GM18858 (cell line): ENCODE results near the gene PDLIM1.

Source experiments
- ATAC-seq: cut with Tn5 transposase; IDR thresholded peaks from one replicate; pipeline ENCODE4 v1.9.1; 2021; ENCODE audit not compliant: unreplicated experiment

Gene PDLIM1

GRCh38 chr10:95315509-95315908 lies 24.7 kb upstream of the PDLIM1 start:
- ATAC-seq, result no peak

GRCh38 chr10:95314192-95314918 lies 23.6 kb upstream of the PDLIM1 start:
- ATAC-seq, result no peak

DNA sequence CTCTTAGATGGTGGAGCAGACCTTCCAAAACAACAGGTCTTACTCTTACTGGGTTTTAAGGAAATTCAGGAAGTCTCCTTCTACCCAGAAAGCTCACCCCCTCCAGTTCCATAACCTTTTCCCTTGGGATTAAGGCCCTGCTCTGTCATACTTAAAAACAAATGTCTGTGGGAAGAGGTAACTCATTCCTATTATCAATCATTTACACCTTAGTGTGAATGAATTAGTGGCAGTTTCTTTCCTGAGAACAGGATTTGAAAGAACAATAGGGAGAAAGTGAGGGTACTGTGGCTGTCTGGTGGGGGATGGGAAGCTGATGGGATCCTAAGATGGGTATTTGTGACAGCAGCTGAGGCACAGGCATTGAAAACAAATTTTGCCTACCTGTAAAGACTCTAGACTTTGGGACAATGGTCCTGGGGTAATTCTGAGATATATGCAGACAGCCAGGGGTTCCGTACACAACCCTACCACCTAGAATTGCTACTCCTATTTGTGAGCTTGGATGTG lies 22.2 kb upstream of the PDLIM1 start:
- ATAC-seq, result no peak

- ATAC-seq, result no peak
Observed at GRCh38 chr10:95312257-95312656, 21.5 kb upstream of the PDLIM1 start.

DNA sequence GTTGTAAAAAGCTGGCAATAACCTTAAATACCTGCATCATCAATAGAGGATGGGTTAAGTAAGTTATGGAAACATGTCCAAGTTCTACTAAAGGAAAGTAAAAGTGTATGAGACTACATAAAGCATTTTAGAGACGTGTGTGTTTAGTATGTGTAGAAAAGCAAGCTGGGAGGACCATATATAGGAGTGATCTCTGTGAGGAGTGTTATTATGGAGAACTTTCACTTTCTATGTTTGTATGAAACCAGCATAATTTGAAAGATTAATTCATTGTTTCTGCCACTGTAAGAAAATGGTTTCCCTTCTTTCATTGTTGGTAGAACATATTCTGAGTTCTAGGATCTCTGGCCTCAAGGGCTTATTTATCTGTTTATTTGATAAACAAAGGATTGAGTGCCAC lies 19.2 kb upstream of the PDLIM1 start:
- no peak for ATAC-seq

GRCh38 chr10:95308389-95309302 lies 17.8 kb upstream of the PDLIM1 start:
- no peak for ATAC-seq

- no peak for ATAC-seq
Observed at GRCh38 chr10:95306851-95307250, 16.0 kb upstream of the PDLIM1 start.

GRCh38 chr10:95306318-95306650 lies 15.5 kb upstream of the PDLIM1 start:
- no peak for ATAC-seq

- ATAC-seq, result no peak
Observed at GRCh38 chr10:95305606-95306317, 15.0 kb upstream of the PDLIM1 start.

DNA sequence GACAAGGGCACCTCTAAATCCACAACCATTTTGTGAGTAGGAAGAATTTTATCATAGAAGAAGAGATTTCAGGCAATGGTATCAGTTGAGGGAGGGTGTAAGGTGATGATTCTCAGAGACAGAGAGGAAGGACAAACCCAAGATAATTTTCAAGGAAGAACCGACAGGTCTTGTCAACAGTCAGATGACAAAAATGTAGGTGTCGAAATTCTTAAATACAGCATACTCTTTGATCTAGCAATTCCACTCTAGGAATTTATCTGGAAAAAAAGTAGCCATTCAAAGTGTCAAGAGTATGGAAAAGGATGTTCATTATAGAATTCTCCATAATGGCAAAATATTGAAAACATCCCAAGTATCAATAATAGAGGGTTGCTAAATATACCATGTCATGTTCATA lies 14.2 kb upstream of the PDLIM1 start:
- ATAC-seq, result no peak

DNA sequence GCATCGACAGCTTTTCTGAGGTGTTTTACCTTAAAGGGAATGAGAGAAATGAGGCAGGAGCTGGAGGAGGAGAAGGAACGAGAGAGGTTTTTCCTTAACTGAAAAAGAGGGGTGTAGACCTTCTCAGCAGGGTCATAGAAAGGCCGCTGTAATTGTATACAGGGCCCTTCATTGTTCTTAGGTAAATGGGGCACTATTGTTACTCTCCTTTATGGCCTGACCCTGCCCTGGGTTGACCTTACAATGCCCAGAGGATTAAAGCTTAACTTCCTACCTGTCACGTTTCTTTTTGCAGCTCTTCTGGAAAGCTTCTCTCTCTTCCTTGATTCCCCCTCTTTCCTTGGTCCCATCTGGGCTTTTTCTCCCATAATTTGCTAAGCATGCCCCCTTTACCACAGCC lies 13.7 kb upstream of the PDLIM1 start:
- ATAC-seq, result no peak

DNA sequence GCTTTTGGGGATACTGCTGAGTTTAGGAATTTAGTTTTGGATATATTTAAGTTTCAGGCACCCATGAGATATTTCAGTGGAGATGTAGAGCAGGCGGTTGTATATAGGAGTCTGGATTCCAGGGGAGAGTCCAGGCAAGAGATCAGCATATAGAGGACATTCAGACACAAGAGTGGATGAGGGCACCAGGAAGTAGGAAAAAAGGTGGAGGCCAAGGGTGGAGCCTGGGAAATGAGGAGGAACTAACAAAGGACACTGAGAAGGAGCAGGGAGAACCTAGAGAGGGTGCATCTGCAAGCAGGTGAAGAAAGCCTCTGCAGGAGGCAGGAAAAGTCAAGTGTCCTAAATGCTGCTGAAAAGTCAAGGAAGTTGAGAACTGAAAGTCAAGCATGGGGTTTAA lies 13.1 kb upstream of the PDLIM1 start:
- ATAC-seq, result no peak

GRCh38 chr10:95303535-95303934 lies 12.7 kb upstream of the PDLIM1 start:
- ATAC-seq, result no peak

DNA sequence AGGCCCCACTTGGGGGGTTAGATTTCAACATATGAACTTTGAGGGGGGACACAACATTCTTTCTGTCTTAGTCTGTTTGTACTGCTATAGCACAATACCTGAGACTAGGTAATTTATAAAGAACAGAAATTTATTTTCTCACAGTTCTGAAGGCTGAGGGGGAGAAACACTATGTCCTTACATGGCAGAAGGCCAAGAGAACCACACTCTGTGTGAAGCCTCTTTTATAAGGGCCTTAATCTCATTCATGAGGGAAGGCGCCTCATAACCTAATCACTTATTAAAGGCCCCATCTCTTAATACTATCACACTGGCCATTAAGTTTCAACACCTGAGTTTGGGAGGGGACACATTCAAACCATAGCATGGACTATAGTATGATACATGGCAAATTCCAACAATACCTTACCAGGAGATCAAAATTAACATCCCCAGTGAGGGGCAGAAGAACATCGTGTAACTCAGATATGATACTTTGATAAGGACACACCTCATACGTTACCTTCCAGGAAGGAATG lies 9.3 kb upstream of the PDLIM1 start:
- no peak for ATAC-seq

DNA sequence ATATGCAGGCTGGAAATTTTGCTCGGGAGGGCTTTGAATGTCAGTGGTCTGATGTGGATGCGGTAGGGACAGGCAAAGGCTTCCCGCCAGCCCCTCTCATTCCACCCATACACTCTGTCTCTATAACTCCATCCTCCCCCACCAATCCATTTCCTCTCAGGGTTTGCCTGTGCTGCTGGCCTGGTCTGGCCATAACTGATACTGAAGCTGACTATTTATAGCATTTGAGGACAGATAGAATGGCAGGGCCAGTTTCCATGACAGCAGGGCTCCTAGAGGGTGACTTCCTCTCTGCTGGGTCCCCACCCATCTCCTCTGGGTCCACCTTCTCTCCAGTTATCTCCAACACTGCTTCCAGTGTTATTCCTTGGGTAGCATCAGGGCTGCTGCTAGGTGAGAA lies 6.6 kb upstream of the PDLIM1 start:
- peak; percentile 36 for ATAC-seq

DNA sequence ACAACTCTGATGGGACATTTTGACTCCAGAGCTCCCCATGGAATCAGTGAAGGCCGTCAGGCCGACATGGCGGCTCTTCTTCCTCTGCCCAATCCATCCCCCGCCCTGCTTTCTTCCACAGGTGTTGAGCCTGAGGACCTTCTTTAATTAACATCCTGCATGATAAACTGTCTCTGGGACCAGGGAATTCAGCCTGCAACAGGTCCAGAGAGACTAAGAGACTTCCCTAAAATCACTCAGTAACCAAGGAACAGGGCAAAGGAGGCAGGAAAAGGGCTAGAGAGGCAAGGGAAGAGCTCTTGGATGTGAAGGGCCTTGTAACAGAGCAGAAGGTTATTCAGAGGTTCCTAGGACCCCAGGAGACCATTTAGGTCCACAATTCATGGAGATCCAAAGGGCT lies 6.0 kb upstream of the PDLIM1 start:
- no peak for ATAC-seq

GRCh38 chr10:95295031-95295755 lies 4.4 kb upstream of the PDLIM1 start:
- ATAC-seq, result peak; percentile 73

DNA sequence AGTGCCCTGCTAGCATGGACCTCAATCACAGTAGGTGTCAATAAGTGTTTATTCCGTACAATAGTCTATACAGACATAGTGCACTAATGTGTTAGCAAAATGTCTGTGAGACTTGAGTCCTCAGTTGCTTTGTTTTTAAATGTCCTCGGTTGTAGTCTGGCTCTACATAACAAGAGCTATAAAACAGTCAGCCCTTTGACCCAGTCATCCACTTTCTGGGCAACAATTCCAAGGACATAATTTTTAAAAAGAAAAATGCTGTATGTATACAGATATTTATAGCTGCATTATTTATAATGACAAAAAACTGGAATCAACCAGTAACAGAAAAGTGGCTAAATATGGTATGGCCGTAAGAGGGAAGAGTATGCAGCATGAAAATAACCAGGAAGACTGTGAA lies 2.8 kb upstream of the PDLIM1 start:
- no peak for ATAC-seq

GRCh38 chr10:95291365-95292039 lies 699 bp upstream of the PDLIM1 start:
- no peak for ATAC-seq

- ATAC-seq, result no peak
Observed at GRCh38 chr10:95289921-95290421, 832 bp downstream of the PDLIM1 start.
